ENCODE data around the gene ADAP2. TPM values are rescaled to one million over a fixed set of nuclear protein-coding genes. Genes with fewer than 3 reads are reported as not detected.
A peak's percentile ranks its signal among the peaks of the same experiment; 100 is the strongest.

Gene ADAP2
- total and polyA plus RNA-seq, 4 donors = 10.3 to 40.9 (median 27.9) TPM

GRCh38 chr17:30922235-30923030, 688 bp downstream of the ADAP2 start:
- Histone ChIP-seq H3K9me3 (ENCODE audit: control insufficient read depth in 4 of 4, insufficient read depth in 3 of 4, low read length in 3 of 4) (no peaks in the 10 kb centered on the region), H3K4me1 (ENCODE audit: control insufficient read depth in 5 of 5, insufficient read depth in 5 of 5, low read length in 5 of 5) (peaks cover 0 to 7% (median 3%) of the 10 kb centered on the region in 5 donors), H3K36me3 (ENCODE audit: control insufficient read depth in 4 of 4, insufficient read depth in 4 of 4, low read length in 4 of 4) (no peaks in the 10 kb centered on the region), H3K27ac (ENCODE audit: low read depth in 1 of 2, low read length in 1 of 2) (no peak overlapping the region), H3K9ac (ENCODE audit: insufficient read depth in 1 of 2, low read length in 2 of 2) (no peak overlapping the region), H3K27me3 (ENCODE audit: control insufficient read depth in 3 of 3, insufficient read depth in 3 of 3, low read length in 2 of 3) (peaks cover 0 to 41% (median 33%) of the 10 kb centered on the region in 3 donors), H3K4me3 (peak overlapping the region; percentile 35)
- ATAC-seq (ENCODE audit: insufficient read depth, low FRiP score) (peak; percentile 28), DNase-seq (peak in 1 of 3 donors; percentile 13)
- WGBS, 2 donors = 4% methylated on average over 56 to 66 of the region's 66 CpGs
- no peak for TF ChIP-seq CTCF (IDR thresholded peaks at IDR 0.05; ENCODE audit: control extremely low read depth, extremely low read depth)

GRCh38 chr17:30924341-30924740, 2.6 kb downstream of the ADAP2 start:
- WGBS, 2 donors = 73 to 75% methylated on average over 2 of the region's 2 CpGs
- ATAC-seq (ENCODE audit: insufficient read depth, low FRiP score) (no peak), DNase-seq (no peak)
- Histone ChIP-seq H3K27ac (ENCODE audit: low read depth in 1 of 2, low read length in 1 of 2) (no peak overlapping the region), H3K4me1 (ENCODE audit: control insufficient read depth in 5 of 5, insufficient read depth in 5 of 5, low read length in 5 of 5) (peaks cover 0 to 8% (median 3%) of the 10 kb centered on the region in 5 donors), H3K36me3 (ENCODE audit: control insufficient read depth in 4 of 4, insufficient read depth in 4 of 4, low read length in 4 of 4) (no peaks in the 10 kb centered on the region), H3K9me3 (ENCODE audit: control insufficient read depth in 4 of 4, insufficient read depth in 3 of 4, low read length in 3 of 4) (no peaks in the 10 kb centered on the region), H3K27me3 (ENCODE audit: control insufficient read depth in 3 of 3, insufficient read depth in 3 of 3, low read length in 2 of 3) (peaks cover 0 to 39% (median 33%) of the 10 kb centered on the region in 3 donors), H3K9ac (ENCODE audit: insufficient read depth in 1 of 2, low read length in 2 of 2) (no peak overlapping the region), H3K4me3 (no peak overlapping the region)
- no peak for TF ChIP-seq CTCF (IDR thresholded peaks at IDR 0.05; ENCODE audit: control extremely low read depth, extremely low read depth)

- TF ChIP-seq CTCF (IDR thresholded peaks at IDR 0.05; ENCODE audit: control extremely low read depth, extremely low read depth) = no peak
- peaks cover 0 to 24% (median 20%) of the 10 kb centered on the region in 3 donors for H3K27me3 ChIP-seq (ENCODE audit: control insufficient read depth in 3 of 3, insufficient read depth in 3 of 3, low read length in 2 of 3)
- no peaks in the 10 kb centered on the region for H3K36me3 ChIP-seq (ENCODE audit: control insufficient read depth in 4 of 4, insufficient read depth in 4 of 4, low read length in 4 of 4)
- H3K27ac ChIP-seq (ENCODE audit: low read depth in 1 of 2, low read length in 1 of 2) = no peak overlapping the region
- H3K9ac ChIP-seq (ENCODE audit: insufficient read depth in 1 of 2, low read length in 2 of 2) = no peak overlapping the region
- peaks cover 0 to 11% (median 3%) of the 10 kb centered on the region in 5 donors for H3K4me1 ChIP-seq (ENCODE audit: control insufficient read depth in 5 of 5, insufficient read depth in 5 of 5, low read length in 5 of 5)
- 76 to 83% methylated on average over 6 of the region's 6 CpGs for WGBS, 2 donors
- no peaks in the 10 kb centered on the region for H3K9me3 ChIP-seq (ENCODE audit: control insufficient read depth in 4 of 4, insufficient read depth in 3 of 4, low read length in 3 of 4)
- no peak overlapping the region for H3K4me3 ChIP-seq
- no peak for DNase-seq
- no peak for ATAC-seq (ENCODE audit: insufficient read depth, low FRiP score)
Observed at GRCh38 chr17:30926516-30926915, 4.8 kb downstream of the ADAP2 start.
